DOHH2 (cell line): ENCODE results near the gene SC5D.

Source experiments
- H3F3A ChIP-seq: fragments of 200-600 bp; sonication (generic), shearing (Covaris generic); 2 replicates; pipeline ENCODE4 v1.6.0; 2016; ENCODE audit warnings: antibody characterized with exemption, mild to moderate bottlenecking; ENCODE audit not compliant: control insufficient read depth, insufficient read depth
- H3K27ac ChIP-seq: fragments of 200-600 bp; sonication (generic); 2 replicates; pipeline ENCODE4 v1.5.1; 2014; ENCODE audit warnings: low read depth, mild to moderate bottlenecking, low read length, moderate library complexity
- H3K27me3 ChIP-seq: fragments of 200-600 bp; sonication (generic); 2 replicates; pipeline ENCODE4 v1.6.1; 2014; ENCODE audit warnings: mild to moderate bottlenecking, low read length, mixed read lengths; ENCODE audit not compliant: control insufficient read depth
- H3K36me3 ChIP-seq: fragments of 200-600 bp; sonication (generic); 2 replicates; pipeline ENCODE4 v1.6.1; 2014; ENCODE audit warnings: mild to moderate bottlenecking, low read length, moderate library complexity, mixed read lengths; ENCODE audit not compliant: control insufficient read depth
- H3K4me1 ChIP-seq: fragments of 200-600 bp; sonication (generic); 2 replicates; pipeline ENCODE4 v1.6.1; 2014; ENCODE audit warnings: mild to moderate bottlenecking, low read length, mixed read lengths; ENCODE audit not compliant: control insufficient read depth
- H3K4me2 ChIP-seq: fragments of 200-600 bp; sonication (generic); 2 replicates; pipeline ENCODE4 v1.6.0; 2014; ENCODE audit warnings: mild to moderate bottlenecking, low read length, moderate library complexity
- H3K4me3 ChIP-seq: fragments of 200-600 bp; sonication (generic); 2 replicates; pipeline ENCODE4 v1.5.1; 2014; ENCODE audit warnings: mild to moderate bottlenecking, low read length, mixed read lengths
- H3K79me2 ChIP-seq: fragments of 200-600 bp; sonication (generic); 2 replicates; pipeline ENCODE4 v1.6.1; 2014; ENCODE audit warnings: mild to moderate bottlenecking, low read length, mixed read lengths; ENCODE audit not compliant: control insufficient read depth
- H3K9me2 ChIP-seq: fragments of 200-600 bp; sonication (generic); replicated peaks from 2 replicates; pipeline ENCODE4 v1.6.1; 2014; ENCODE audit warnings: mild to moderate bottlenecking, low read length, mixed read lengths; ENCODE audit not compliant: control insufficient read depth
- H3K9me3 ChIP-seq: fragments of 200-600 bp; sonication (generic); 2 replicates; pipeline ENCODE4 v1.6.1; 2014; ENCODE audit warnings: antibody characterized with exemption, low read length, mixed read lengths; ENCODE audit not compliant: control insufficient read depth, insufficient read depth
- H4K20me1 ChIP-seq: fragments of 200-600 bp; sonication (generic); 2 replicates; pipeline ENCODE4 v1.6.0; 2014; ENCODE audit warnings: low read depth, mild to moderate bottlenecking, antibody characterized with exemption, low read length, moderate library complexity; ENCODE audit not compliant: control insufficient read depth, insufficient read depth
- CTCF ChIP-seq: fragments of 200-600 bp; sonication (generic); IDR thresholded peaks from one replicate; pipeline ENCODE4 v1.5.1; 2014; ENCODE audit warnings: antibody characterized with exemption, mild to moderate bottlenecking, low read depth, low read length; ENCODE audit not compliant: poor library complexity, severe bottlenecking
- EZH2phosphoT487 ChIP-seq: fragments of 200-600 bp; sonication (generic); IDR thresholded peaks from 2 replicates; pipeline ENCODE4 v1.6.1; 2017; ENCODE audit warnings: borderline replicate concordance, mild to moderate bottlenecking, antibody characterized with exemption, low read length, moderate library complexity, mixed read lengths

The SC5D gene

GRCh38 chr11:121329781-121330395 is 37.3 kb downstream of the SC5D start:
- no peaks in the 10 kb centered on the region for H4K20me1 ChIP-seq
- no peak overlapping the region for H3K4me2 ChIP-seq
- H3K79me2 ChIP-seq = no peaks in the 10 kb centered on the region
- peaks cover 22% of the 10 kb centered on the region for H3F3A ChIP-seq
- no peak overlapping the region for H3K4me3 ChIP-seq
- H3K36me3 ChIP-seq = no peaks in the 10 kb centered on the region
- H3K9me2 ChIP-seq = no peaks in the 10 kb centered on the region
- no peak for TF ChIP-seq EZH2phosphoT487
- no peak for TF ChIP-seq CTCF
- H3K4me1 ChIP-seq = peaks cover 61% of the 10 kb centered on the region
- peak overlapping the region; percentile 64; the same call in 1 of the 2 replicates for H3K27ac ChIP-seq
- no peaks in the 10 kb centered on the region for H3K27me3 ChIP-seq
- H3K9me3 ChIP-seq = no peaks in the 10 kb centered on the region

- Histone ChIP-seq H3K9me2 (no peaks in the 10 kb centered on the region), H3K4me3 (no peak overlapping the region), H3K4me2 (no peak overlapping the region), H4K20me1 (no peaks in the 10 kb centered on the region), H3K9me3 (no peaks in the 10 kb centered on the region), H3K4me1 (peaks cover 61% of the 10 kb centered on the region), H3K27ac (no peak overlapping the region), H3K36me3 (no peaks in the 10 kb centered on the region), H3F3A (peaks cover 20% of the 10 kb centered on the region), H3K79me2 (no peaks in the 10 kb centered on the region), H3K27me3 (no peaks in the 10 kb centered on the region)
- TF ChIP-seq EZH2phosphoT487 (no peak), CTCF (no peak)
These were observed 38.3 kb downstream of the SC5D start for GRCh38 chr11:121330614-121331435.

GRCh38 chr11:121334973-121335710 is 42.6 kb downstream of the SC5D start:
- no peaks in the 10 kb centered on the region for H3K79me2 ChIP-seq
- no peaks in the 10 kb centered on the region for H3K9me2 ChIP-seq
- TF ChIP-seq EZH2phosphoT487 (no peak), CTCF (peak; percentile 44)
- no peak overlapping the region for H3K4me2 ChIP-seq
- peaks cover 56% of the 10 kb centered on the region for H3K4me1 ChIP-seq
- H3K27ac ChIP-seq = no peak overlapping the region
- no peaks in the 10 kb centered on the region for H3F3A ChIP-seq
- no peak overlapping the region for H3K4me3 ChIP-seq
- no peaks in the 10 kb centered on the region for H4K20me1 ChIP-seq
- no peaks in the 10 kb centered on the region for H3K9me3 ChIP-seq
- H3K27me3 ChIP-seq = no peaks in the 10 kb centered on the region
- no peaks in the 10 kb centered on the region for H3K36me3 ChIP-seq
